Measurements from ENCODE around the gene TBC1D22A. TPM values are rescaled to one million over a fixed set of nuclear protein-coding genes. Genes with fewer than 3 reads are reported as not detected.

The TBC1D22A gene
- total RNA-seq, 2 donors from 2014 or later: 29.5 to 34.8 TPM

DNA sequence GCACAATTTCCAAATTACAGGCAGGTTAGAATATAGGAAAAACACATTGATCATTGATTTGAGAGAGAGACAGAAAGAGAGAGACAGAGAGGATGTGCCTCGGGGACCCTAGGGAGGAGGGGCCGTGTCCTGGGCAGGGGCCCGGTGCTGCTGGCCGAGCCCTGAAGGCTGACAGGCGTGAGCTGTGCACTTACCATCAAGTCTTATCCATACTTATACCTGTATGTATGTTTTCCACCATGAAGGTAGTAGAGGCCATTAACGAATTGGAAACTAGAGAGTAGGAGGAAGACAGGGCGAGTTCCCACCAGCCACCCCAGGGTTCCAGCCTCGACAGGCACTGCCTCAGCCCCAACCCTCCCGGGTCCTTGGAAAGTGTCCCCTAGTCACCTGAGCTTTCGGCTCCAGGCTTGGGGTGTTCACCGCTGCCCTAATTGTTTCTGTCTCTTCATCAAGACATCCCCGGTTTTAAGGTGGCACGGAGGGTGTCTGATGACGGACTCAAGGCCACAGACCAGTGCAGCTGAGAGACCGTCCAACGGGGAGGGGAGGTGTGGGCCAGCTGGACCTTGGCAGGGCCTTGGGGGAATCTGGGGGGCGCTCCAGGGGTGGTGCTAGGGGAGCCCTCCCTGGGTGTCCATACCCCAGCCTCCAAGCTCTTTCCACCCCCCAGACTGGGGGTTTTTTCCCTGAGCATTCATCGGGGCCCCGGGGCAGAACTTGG, 431.3 kb downstream of the TBC1D22A start:
- no peak overlapping the region for H3K4me3 Mint-ChIP-seq
- no peak overlapping the region for H3K27ac Mint-ChIP-seq
- H3K27me3 Mint-ChIP-seq (ENCODE audit: low read depth): no peaks in the 10 kb centered on the region
- no peaks in the 10 kb centered on the region for H3K36me3 Mint-ChIP-seq (ENCODE audit: insufficient read depth in 2 of 2)
- DNase-seq: no peak
- ATAC-seq (replicated peaks in 1 of 2): no peak
- no peaks in the 10 kb centered on the region for H3K9me3 Mint-ChIP-seq
- H3K4me1 Mint-ChIP-seq (ENCODE audit: low read depth): no peaks in the 10 kb centered on the region

DNA sequence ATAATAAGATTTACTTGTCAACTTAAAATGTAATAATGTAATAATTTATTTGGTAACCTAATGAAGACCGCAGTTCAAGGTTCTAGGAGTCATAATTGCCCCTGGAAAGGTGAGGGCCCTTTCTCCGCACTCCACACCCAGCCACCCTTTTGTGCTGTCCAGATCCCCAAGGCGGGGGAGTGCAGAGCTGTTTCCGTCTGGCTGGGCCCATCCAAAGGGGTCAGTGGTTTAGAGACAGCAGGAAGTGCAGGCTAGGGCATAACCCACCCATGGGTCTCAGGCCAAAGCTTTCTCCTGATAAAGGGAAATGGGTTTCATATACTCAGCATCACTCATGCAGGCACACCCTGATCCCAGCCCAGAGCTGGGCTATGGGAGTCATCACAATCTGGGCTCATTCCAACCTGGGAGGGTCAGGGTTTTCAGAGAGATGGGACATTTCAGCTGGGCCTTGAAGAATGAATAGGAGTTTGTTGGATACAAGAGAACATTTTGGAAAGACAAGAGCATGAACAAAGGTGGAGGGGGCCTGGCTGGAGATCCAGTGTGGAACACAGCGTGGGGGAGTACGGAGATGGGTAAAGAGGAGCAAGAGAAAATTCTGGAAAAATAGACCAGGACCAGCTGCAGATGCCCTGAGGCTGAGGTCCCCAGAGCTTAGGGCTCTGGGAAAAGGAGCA, 432.2 kb downstream of the TBC1D22A start:
- H3K9me3 Mint-ChIP-seq: no peaks in the 10 kb centered on the region
- no peak overlapping the region for H3K4me3 Mint-ChIP-seq
- H3K36me3 Mint-ChIP-seq (ENCODE audit: insufficient read depth in 2 of 2): no peaks in the 10 kb centered on the region
- DNase-seq: no peak
- ATAC-seq (replicated peaks in 1 of 2): no peak
- H3K4me1 Mint-ChIP-seq (ENCODE audit: low read depth): no peaks in the 10 kb centered on the region
- no peaks in the 10 kb centered on the region for H3K27me3 Mint-ChIP-seq (ENCODE audit: low read depth)
- no peak overlapping the region for H3K27ac Mint-ChIP-seq

DNA sequence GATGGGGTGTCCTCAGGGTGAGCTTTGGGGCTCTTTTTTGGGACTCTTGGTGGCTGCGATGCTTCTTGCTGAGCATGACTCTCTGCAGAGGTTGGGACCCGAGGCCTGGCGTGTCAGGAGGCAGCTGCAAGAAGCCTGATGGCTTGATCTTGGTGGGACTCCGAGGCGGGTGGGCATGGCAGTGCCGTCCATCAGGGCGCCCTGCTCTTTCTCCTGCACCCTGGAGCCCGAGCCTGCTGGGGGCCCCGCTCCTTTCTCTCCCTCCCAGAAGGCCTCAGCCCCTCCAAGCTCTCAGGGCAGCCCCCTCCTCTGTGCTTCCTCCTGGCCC, 432.7 kb downstream of the TBC1D22A start:
- ATAC-seq (replicated peaks in 1 of 2) (no peak), DNase-seq (no peak)
- Mint-ChIP-seq H3K27ac (no peak overlapping the region), H3K9me3 (no peaks in the 10 kb centered on the region), H3K36me3 (ENCODE audit: insufficient read depth in 2 of 2) (no peaks in the 10 kb centered on the region), H3K4me1 (ENCODE audit: low read depth) (no peaks in the 10 kb centered on the region), H3K4me3 (no peak overlapping the region), H3K27me3 (ENCODE audit: low read depth) (no peaks in the 10 kb centered on the region)

DNA sequence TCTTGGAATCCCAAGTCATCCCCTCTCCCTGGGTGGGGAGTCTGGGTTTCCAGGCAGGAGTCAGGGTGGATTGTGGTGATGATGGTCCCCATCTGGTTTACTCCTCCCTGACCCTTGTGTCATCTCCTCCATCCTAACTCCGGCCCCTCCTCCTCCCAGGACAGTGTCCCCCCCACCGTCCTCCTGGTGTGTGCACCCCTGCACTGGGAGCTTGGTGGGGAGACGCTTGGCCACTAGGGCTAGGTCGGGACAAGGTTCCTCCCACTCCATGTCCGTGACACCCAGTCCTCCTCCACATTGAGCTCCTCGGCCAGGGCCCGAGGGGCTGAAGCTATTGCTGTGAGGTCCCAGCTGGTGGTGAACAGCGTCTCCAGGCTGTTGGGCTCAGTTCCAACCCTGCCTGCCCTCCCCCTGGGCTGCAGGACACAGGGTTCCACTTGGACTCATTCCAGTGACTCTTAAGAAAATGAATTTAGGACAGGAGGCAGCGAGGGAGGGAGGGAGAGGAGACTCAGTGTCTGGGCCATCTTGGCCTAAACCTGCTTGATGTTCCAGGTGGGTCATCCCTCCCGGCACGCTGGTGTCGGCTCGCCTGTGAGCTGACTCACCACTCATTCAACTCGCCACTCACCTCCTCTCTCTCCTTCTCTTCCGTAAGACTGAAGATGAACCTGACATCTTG, 433.2 kb downstream of the TBC1D22A start:
- H3K36me3 Mint-ChIP-seq (ENCODE audit: insufficient read depth in 2 of 2): no peaks in the 10 kb centered on the region
- H3K27ac Mint-ChIP-seq: no peak overlapping the region
- no peak overlapping the region for H3K4me3 Mint-ChIP-seq
- DNase-seq: no peak
- no peaks in the 10 kb centered on the region for H3K9me3 Mint-ChIP-seq
- no peaks in the 10 kb centered on the region for H3K27me3 Mint-ChIP-seq (ENCODE audit: low read depth)
- no peak for ATAC-seq (replicated peaks in 1 of 2)
- H3K4me1 Mint-ChIP-seq (ENCODE audit: low read depth): no peaks in the 10 kb centered on the region

DNA sequence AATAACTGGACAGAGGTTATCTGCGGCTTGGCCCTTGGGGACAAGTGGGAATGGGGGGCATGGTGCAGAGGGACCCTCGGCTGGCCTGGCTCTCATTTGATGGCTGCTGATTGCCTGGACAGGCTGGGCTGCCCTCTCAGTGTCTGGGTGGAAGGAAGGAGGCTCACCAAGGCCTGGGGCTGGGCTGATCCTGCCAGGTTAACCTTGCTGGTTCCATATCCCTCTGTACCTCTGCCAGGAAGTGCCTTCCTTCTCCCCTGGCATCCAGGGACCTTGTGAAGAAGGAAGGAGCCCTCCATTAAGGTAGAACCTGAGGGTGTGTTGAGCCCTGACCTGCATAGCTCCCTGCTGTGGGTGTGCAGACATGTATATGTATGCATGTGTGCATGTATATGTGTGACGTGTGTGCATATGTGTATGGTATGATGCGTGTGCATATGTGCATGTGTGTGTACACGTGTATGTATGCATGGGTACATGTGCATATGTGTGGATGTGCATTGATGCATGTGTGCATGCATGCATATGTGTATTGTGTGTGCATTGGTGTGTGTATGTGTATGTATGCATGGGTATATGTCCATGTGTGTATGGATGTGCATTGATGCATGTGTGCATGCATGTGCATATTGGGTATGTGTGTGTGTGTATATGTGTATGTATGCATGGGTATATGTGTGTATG, 433.9 kb downstream of the TBC1D22A start:
- Mint-ChIP-seq H3K27ac (no peak overlapping the region), H3K27me3 (ENCODE audit: low read depth) (no peaks in the 10 kb centered on the region), H3K4me1 (ENCODE audit: low read depth) (no peaks in the 10 kb centered on the region), H3K9me3 (no peaks in the 10 kb centered on the region), H3K36me3 (ENCODE audit: insufficient read depth in 2 of 2) (no peaks in the 10 kb centered on the region), H3K4me3 (no peak overlapping the region)
- DNase-seq: no peak
- no peak for ATAC-seq (replicated peaks in 1 of 2)

DNA sequence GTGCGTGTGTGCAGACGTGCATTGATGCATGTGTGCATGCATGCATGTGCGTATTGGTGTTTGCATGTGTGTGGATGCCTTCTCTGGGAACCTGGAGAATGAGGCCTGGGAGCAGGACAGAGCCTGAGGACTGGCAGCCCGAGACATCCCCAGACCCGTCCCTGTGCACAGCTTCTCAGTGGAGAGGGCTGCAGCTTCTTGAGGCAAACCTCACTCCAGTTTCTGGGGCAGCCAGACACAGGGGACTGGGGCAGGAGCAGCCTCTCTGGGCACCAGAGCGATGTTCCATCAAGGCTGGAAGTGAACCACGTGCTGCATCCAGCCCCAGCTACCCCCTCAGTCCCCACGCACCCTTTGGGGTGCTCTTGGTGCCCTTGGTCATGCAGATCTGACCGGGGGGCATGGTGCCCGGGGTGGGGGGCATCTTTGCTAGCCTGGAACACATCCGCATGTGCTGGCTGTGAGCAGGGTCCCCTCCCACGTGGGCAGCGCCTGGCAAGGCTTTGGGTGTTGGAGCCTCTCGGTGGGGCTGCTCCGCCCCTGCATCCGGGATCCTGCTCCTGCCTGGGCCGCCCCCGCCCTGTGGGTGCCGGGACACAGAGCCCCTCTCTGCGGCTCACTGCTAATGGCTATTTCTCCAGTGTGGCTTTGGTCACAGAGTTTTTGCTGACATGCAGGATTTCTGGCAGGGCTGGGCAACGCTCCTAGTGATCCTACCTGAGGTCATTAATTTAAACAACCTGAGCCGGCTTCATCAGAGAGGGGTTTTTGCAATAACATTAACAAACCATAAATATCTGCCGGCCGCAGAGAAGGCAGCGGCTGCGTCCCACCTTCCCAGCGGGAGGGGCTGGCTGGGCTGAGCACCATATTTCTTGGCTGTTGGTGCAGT, 434.7 kb downstream of the TBC1D22A start:
- H3K36me3 Mint-ChIP-seq (ENCODE audit: insufficient read depth in 2 of 2): no peaks in the 10 kb centered on the region
- ATAC-seq (replicated peaks in 1 of 2) (no peak), DNase-seq (no peak)
- H3K27ac Mint-ChIP-seq: no peak overlapping the region
- no peaks in the 10 kb centered on the region for H3K27me3 Mint-ChIP-seq (ENCODE audit: low read depth)
- no peaks in the 10 kb centered on the region for H3K4me1 Mint-ChIP-seq (ENCODE audit: low read depth)
- H3K4me3 Mint-ChIP-seq: no peak overlapping the region
- no peaks in the 10 kb centered on the region for H3K9me3 Mint-ChIP-seq

DNA sequence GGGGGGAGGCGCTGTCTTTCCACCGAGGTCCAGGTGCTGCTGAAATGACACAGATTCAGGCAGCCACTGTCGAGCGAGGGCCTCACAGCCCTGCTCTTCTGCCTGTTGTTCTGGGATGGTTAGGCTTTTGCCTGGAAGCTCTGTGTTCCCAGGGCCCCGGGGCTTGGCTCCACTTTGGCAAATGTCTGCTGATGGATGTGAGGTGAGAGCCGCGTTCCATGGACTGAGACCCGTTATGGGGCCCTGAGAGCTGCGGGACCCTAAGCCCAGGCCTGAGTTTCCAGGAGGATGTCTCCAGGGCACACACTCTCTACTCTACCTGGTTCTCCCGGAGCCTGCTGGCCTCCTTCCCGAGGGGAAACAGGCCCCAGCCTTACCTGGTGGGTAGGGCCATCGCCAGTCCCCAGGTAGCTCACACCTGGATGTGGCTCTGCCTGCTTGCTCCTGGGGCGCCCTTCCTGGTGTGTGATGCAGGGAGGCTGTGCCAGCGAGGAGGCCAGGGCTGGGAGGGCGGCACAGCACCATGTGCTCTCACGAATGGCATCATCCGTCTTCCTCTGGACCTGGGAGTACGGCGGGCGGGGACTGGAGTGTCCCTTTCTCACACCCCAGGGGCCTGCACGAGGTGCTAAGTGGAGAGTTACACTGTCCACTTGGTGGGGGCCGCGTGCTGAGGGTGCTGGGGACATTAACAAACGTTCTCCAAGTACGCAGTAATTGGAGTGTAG, 435.5 kb downstream of the TBC1D22A start:
- Mint-ChIP-seq H3K27me3 (ENCODE audit: low read depth) (no peaks in the 10 kb centered on the region), H3K27ac (no peak overlapping the region), H3K9me3 (no peaks in the 10 kb centered on the region), H3K36me3 (ENCODE audit: insufficient read depth in 2 of 2) (no peaks in the 10 kb centered on the region), H3K4me3 (no peak overlapping the region), H3K4me1 (ENCODE audit: low read depth) (no peaks in the 10 kb centered on the region)
- no peak for ATAC-seq (replicated peaks in 1 of 2)
- DNase-seq: no peak

DNA sequence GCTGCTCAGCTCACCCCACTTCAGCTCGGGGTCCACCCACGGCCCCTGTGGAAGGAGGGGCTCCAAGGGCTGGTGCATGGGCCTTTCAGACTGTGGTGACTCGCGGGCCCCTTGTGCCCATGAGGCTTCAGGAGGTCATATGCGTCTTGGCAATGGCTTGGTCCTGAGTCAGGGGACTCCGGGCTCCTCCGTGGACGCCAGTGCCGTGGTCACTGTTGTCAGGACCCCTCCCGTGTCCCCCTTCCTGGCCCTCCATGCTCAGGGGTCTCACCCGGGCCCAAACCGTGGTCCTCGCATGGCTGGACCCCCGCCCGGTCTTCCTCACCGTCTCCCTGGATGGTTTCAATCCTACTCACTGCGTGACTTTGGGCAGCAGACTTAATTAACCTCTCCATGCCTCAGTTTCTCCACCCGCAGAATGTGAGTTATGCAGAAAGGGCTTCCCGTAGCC, 436.4 kb downstream of the TBC1D22A start:
- Mint-ChIP-seq H3K4me1 (ENCODE audit: low read depth) (no peaks in the 10 kb centered on the region), H3K9me3 (no peaks in the 10 kb centered on the region), H3K36me3 (ENCODE audit: insufficient read depth in 2 of 2) (no peaks in the 10 kb centered on the region), H3K27ac (no peak overlapping the region), H3K27me3 (ENCODE audit: low read depth) (no peaks in the 10 kb centered on the region), H3K4me3 (no peak overlapping the region)
- DNase-seq: no peak
- no peak for ATAC-seq (replicated peaks in 1 of 2)

DNA sequence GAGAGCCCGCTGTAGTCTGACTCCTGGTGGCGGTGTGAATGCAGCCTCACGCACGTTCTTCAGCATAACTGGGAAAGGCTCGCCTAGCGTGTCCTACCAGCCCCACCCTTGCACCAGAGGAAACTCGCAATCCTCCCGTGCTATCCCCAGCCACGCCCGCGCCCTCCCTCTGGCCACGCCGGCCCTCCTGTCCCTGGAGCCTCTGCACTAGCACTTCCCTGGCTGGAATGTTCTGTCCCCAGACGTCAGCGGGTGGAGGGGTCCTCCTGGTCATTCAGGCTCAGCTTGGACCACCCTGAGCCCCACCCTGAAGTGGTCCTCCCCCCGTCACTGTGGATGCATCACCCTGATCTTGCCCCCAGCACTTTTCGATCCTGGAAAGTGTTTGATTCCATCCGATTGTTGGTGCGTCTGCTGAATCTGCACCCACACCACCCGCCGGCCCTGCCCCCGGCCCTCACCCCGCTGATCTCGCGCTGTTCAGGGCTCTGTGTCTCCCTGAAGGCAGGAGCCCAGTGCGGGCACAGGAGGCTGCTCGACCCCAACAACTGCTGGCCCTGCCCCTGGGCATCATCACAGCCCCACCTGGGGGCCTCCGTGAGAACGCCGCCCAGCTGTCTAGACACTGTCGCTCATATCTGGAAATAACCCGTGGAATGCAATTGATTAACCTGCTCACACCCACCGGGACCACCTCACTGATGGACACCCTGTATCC, 437.0 kb downstream of the TBC1D22A start:
- ATAC-seq (replicated peaks in 1 of 2) (no peak), DNase-seq (no peak)
- Mint-ChIP-seq H3K27ac (no peak overlapping the region), H3K36me3 (ENCODE audit: insufficient read depth in 2 of 2) (no peaks in the 10 kb centered on the region), H3K9me3 (no peaks in the 10 kb centered on the region), H3K4me3 (no peak overlapping the region), H3K27me3 (ENCODE audit: low read depth) (no peaks in the 10 kb centered on the region), H3K4me1 (ENCODE audit: low read depth) (no peaks in the 10 kb centered on the region)

DNA sequence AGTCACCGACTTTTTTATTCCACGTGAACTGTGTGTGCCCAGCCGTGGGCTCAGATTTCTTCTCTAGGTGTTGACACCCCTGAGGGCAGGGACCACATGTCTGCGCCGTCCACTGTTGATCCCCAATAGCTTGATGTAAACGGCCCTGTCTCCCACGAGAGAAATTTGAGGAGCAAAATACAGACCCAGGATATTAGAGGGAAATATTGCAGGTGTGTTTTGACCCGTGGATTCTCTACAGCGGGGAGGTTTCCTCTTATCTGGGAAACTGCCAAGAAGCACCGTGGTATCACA, 437.5 kb downstream of the TBC1D22A start:
- ATAC-seq (replicated peaks in 1 of 2) (no peak), DNase-seq (no peak)
- no peak overlapping the region for H3K27ac Mint-ChIP-seq
- no peaks in the 10 kb centered on the region for H3K27me3 Mint-ChIP-seq (ENCODE audit: low read depth)
- H3K9me3 Mint-ChIP-seq: no peaks in the 10 kb centered on the region
- no peak overlapping the region for H3K4me3 Mint-ChIP-seq
- no peaks in the 10 kb centered on the region for H3K4me1 Mint-ChIP-seq (ENCODE audit: low read depth)
- H3K36me3 Mint-ChIP-seq (ENCODE audit: insufficient read depth in 2 of 2): no peaks in the 10 kb centered on the region

DNA sequence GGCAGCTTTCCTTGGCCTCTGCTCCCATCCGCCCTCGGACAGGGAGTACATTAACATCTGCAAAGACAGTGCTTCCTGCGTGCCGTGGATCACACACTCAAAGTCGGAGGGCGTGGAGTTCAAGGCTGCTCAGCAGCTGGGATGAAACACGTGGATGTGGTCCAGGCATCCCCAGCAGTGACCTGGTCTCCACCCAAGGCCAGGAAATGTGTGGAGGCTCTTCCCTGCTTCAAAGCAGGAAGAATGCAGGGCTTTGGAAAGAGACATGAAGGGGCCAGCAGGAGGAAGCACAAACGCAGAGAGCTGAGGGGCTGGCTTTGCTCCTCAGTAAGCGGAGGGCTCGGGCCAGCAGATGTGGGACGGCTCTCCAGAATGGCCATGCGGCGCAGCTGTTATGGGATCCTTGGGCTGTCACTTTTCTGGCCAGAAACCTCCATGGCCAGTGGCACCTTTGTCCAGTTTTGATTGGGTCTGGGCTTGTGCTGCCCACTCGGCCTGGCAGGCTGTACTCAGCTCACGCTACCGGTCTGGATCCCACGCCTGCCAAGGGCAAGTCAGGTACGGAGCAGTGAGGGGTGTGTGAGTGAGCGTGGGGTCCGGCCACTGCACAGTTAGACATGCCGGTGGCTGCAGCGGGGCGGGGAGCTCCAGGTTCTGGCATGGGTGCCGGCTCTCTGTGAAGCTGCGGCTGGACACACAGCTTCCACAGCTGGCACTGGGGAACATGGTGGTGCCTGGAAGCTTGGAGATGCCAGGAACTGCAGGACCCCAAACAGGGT, 438.0 kb downstream of the TBC1D22A start:
- no peaks in the 10 kb centered on the region for H3K4me1 Mint-ChIP-seq (ENCODE audit: low read depth)
- no peak overlapping the region for H3K27ac Mint-ChIP-seq
- H3K4me3 Mint-ChIP-seq: no peak overlapping the region
- DNase-seq (no peak), ATAC-seq (replicated peaks in 1 of 2) (no peak)
- no peaks in the 10 kb centered on the region for H3K27me3 Mint-ChIP-seq (ENCODE audit: low read depth)
- no peaks in the 10 kb centered on the region for H3K36me3 Mint-ChIP-seq (ENCODE audit: insufficient read depth in 2 of 2)
- no peaks in the 10 kb centered on the region for H3K9me3 Mint-ChIP-seq

Measured in activated T-cell treated with anti-CD3 and anti-CD28 coated beads, Interleukin-2, amount 50 U/mL, for 72 hours (primary cell).